Medulla oblongata (tissue), 1 donor: ENCODE results near the gene ENGASE.

ENCODE experiments used
- DNase-seq: peaks from one replicate; pipeline ENCODE4 v3.0.0-alpha.2; 2015; ENCODE audit errors: extremely low spot score

ENGASE gene

DNA sequence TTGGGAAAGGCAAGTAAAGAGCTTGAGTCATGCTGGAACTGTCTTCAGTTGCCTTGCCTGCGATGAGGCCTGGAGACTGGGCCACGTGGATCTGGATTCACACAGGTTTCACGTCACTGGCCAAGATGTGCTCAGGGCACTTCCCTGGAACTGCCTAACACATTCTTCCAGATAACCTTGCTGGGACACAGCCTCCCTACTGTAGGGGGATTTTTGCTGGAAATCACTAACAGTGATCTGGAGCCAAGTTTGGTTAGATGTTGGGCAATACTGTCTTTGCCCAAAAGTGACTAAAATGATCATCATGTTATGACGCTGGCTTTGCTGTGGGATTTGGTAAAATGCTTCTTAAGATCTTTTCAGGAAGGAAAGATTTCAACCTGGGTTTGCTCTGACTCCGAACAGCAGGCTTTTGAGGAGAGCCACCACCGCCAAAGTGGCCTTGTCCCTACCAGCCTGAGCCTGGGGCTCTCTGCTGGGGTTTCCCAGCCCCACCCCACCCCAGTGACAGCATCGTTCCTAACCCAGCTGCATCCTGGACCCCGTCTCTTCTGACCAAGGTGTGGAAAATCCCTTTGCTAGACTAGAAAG is 36.0 kb upstream of the ENGASE start:
- no peak for DNase-seq

DNA sequence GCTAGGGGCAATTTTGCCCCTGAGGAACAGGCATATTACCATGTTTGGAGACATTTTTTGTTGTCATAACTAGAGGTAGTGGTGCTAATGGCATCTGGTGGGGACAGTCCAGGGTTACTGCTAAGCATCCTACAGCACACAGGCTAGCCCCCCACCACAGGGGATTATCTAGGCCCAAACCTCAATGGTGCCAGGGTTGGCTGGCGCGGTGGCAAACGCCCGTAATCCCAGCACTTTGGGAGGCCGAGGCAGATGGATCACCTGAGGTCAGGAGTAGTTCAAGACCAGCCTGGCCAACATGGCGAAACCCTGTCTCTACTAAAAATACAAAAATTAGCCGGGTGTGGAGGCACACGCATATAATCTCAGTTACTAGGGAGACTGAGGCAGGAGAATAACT is 35.5 kb upstream of the ENGASE start:
- no peak for DNase-seq

- DNase-seq, result no peak
Measured at GRCh38 chr17:79039886-79040285, 34.7 kb upstream of the ENGASE start.

DNA sequence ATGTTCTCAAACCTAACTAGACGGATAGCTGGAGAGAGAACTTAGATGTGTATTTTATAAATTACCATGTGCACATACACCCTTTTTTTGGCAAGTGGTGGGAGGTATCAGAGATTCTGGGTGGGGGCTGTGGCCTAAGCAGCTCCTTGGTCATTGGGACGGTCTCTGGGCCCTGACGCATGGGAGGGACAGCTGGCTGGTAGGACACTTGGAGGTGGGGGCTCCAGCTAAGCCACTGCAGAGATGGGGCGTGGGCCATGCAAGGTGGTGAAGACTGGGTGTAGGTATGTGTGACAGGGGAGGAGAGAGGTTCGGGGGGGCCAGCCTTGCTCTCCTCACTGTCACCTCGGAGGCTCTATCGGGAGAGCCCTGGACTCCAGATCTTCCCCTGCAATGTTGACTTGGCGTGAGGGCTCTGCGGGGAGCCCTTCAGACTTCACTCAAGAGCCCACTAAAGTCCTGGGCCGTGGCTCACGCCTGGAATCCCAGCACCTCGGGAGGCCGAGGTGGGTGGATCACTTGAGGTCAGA is 33.5 kb upstream of the ENGASE start:
- no peak for DNase-seq

DNA sequence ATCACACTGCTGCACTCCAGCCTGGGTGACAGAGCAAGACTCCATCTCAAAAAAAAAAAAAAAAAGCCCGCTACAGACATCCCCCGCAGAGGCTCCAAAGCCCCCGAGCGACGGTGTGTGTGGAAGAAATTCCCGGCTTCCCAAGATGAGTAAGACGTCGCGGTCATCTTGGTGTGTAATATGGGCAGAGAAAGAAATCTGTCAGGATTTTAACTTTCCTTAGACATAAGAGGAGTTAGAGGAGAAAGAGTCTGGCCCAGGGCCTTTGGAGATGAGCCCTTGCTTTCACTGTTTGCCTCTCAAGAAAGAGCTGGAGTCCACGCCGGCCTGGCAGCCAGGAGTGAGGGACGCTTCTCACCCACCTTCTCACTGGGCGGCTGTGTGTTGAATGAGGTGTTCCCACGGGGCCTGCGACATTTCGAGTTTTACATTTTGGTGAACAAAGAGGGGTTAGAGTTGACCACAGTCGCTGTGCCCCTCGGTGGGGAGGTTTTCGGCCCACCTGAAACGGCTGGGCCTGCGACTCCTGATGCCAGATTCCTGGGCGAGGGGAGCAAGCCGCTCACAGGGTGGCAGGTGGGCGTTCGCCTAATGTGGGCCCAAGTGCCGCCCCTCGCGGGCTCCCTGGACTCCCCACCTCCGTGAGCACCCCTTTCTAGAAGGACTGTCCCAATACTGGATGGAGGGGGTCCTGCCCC is 32.8 kb upstream of the ENGASE start:
- peak; percentile 40 for DNase-seq

DNA sequence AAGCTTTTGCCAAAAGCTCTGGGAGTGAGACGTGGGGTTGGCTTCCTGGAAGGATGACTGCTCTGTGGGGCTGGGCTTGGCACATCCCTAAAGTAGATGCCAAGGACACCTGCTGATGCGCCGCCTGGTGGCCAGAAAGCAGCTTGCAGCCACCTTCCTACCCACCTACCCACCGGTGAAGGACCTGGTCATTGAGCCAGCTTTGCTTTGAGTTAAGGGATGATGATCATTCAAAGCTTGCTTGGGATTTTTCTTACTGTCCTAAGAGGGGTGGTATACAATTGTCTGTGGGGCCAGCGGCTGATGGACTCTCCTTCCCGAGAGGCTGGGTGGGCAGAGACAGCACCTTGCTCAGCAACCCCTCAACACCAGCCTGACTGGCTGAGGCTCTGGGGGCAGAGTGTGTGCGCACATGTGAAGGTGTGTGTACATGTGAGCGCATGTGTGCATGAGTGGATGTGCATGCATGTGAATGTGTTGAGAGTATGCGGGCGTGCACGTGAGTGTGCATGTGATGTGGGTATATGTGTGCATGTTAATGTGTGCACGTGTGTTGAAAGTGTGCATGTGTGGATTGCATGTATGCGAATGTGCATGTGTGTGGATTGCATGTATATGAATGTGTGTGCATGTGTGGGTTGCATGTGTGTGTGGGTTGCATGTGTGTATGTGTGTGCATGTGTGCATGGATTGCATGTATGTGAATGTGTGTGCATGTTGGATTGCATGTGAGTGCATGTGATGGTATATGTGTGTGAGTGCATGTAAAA is 32.0 kb upstream of the ENGASE start:
- no peak for DNase-seq

DNA sequence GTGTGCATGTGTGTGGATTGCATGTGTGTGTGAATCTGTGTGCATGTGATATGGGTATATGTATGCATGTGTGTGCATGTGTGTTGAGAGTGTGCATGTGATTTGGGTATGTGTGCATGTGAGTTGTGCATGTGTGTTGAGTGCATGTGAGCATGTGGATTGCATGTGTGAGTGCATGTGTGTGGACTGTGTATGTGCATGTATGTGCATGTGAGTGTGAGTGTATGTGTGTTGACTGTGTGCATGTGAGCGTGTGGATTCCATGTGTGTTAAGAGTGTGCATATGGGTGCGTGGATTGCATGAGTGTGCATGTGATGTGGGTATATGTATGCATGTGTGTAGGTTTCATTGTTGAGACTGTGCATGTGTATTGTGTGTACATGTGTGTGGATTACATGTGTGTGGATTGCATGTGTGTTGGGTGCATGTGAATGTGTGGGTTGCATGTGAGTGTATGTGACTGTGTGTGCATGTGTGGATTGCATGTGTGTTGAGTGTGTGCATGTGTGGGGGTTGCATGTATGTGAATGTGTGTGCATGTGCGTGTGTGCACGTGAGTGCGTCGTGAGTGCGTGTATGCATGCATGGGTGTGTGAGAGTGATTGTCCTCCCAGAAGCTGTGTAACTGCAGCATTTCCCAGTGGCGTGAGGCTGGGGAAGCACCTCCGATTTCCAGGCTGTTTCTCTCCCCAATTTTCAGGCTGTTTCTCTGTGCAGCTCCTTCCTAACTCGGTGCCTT is 31.3 kb upstream of the ENGASE start:
- DNase-seq, result no peak

GRCh38 chr17:79043931-79044320 is 30.7 kb upstream of the ENGASE start:
- no peak for DNase-seq

DNA sequence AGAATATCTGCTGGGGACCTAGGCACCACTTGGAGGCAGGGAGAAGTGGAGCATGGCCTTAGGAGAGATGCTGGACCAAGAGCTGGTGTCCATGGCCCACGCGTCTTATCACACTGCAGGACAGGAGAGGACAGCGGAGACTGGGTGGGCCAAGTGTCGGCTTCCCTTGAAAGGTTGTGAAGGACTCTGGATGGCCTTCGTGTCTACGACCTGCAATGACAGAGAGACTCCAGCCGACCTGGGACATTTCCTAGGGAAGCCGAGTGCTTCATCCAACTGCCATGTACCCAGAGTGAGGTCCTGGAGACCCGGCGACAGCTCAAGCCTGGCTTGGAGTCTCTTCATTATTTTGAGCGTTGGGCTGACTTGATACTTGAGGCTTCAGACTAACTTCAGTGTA is 30.2 kb upstream of the ENGASE start:
- DNase-seq, result no peak

DNA sequence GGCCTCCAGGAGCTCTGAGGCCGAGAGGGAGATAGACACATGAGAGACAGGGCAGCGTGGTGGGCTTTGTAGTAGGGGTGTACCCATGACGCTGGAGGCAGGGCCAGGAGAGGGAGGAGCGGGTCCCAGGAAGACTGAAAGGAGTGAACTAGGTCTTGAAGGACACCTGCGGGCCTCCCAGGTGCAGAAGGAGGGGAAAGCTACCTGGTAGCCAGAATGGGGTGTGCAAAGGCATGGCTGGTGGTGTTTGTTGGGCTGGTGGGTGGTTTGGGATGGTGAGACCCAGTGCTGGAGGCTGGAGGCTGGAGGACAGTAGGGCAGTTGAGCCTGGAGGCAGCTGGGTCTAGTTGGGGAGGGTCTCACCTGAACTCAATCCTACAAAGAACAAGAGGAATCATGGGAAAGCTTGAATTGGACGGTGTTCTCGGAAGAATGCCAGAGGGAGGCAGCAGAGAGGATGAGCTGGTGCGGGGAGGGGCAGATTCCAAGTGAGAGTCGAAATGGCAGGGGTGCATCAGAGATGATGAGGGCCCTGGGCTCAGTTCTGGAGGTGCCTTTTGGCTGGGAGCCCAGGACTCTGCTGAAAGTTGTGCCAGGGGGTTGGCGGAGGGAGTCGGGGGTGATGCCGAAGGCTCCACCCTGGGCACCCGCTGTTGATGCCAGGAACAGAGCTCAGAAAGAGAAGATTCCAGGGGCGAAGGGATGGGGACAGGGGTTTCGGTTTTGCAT is 29.5 kb upstream of the ENGASE start:
- DNase-seq, result no peak

GRCh38 chr17:79045842-79046196 is 28.8 kb upstream of the ENGASE start:
- DNase-seq, result peak; percentile 76

DNA sequence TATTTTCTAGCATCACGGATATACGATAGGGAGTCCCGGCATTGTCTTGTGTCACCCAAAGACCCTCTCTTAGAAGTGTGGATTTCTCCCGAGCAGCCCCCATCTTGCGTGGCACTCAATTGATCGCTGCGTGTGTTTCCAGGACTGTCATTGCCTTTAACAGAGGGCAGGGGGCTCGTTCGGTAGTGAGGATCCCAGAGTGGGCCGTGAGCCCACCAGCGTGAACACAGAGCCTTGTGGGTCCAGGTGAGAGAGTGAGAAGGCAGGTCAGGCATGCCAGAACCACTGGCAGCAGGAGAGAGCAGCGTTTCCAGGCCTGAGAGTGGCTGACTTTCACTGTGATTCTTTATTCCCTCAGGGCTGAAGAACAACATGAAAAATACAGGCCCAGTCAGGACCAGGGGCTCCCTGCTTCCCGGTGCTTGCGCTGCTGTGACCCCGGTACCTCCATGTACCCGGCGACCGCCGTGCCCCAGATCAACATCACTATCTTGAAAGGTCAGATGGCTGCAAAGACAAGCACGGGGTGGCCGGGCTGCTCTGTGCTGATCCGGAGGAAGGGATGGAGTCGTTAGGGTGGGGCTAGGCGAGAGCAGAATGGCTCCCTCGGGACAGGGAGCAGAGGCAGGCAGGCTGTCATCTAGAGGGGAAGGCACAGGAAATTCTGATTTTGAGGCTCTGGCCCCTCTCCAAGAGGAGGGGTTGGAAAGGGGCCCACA is 28.3 kb upstream of the ENGASE start:
- DNase-seq, result no peak

DNA sequence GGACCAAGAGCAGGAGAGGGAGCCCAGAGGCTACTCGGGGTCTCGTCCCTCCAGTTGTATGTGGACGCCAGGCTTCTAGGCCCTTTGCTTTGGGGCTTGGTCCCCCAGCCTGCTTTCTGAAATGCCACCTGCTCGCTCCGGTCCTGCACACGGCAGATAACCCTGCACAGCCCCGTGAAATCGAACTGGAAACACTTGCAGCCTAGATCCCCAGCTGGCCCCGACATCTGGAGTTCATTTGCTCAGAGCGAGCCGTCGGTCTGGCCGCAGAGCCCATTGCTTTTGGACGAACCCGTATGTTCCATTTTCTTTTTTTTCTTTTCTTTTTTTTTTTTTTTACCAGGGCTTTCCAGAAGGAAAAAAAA is 27.7 kb upstream of the ENGASE start:
- no peak for DNase-seq

GRCh38 chr17:79047291-79047920 is 27.2 kb upstream of the ENGASE start:
- no peak for DNase-seq

GRCh38 chr17:79047923-79048825 is 26.4 kb upstream of the ENGASE start:
- no peak for DNase-seq

DNA sequence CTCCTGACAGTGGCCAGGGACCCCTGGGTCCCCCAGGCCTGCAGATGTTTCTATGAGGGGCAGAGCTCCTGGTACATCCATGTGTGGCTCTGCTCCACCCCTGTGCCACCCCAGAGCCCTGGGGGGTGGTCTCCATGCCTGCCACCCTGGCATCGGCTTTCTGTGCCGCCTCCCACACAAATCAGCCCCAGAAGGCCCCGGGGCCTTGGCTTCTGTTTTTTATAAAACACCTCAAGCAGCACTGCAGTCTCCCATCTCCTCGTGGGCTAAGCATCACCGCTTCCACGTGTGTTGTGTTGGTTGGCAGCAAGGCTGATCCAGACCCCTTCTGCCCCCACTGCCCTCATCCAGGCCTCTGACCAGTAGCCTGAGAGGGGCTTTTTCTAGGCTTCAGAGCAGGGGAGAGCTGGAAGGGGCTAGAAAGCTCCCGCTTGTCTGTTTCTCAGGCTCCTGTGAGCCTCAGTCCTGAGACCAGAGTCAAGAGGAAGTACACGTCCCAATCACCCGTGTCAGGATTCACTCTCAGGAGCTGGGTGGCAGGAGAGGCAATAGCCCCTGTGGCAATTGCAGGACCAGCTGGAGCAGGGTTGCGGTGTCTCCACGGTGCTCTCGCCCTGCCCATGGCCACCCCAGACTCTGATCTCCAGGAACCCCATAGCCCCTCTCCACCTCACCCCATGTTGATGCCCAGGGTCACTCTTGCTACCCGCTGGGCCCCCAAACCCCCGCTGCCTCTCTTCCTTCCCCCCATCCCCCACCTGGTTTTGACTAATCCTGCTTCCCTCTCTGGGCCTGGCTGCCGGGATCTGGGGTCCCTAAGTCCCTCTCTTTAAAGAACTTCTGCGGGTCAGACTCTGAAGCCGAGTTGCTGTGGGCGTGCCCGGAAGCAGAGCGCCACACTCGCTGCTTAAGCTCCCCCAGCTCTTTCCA is 25.5 kb upstream of the ENGASE start:
- DNase-seq, result no peak

DNA sequence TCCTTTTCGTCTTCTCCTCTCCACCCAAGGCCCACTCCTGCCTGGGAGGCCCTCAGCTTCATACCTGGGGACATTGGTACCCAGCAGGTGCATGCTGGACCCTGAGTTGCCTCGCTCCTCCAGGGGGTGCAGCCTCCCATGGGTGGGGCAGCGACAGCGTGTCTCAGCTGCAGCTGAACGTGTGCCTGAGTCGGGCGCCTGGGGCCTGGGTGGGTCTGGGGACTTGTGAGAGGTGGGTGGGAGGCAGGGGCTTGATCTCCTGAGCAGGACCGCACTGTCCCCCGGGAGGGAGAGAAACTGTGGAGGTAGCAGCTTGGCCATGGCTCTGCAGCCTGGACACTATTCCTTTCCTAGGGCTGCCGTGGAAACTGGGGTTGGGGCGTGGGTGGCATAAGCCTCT is 24.8 kb upstream of the ENGASE start:
- no peak for DNase-seq

DNA sequence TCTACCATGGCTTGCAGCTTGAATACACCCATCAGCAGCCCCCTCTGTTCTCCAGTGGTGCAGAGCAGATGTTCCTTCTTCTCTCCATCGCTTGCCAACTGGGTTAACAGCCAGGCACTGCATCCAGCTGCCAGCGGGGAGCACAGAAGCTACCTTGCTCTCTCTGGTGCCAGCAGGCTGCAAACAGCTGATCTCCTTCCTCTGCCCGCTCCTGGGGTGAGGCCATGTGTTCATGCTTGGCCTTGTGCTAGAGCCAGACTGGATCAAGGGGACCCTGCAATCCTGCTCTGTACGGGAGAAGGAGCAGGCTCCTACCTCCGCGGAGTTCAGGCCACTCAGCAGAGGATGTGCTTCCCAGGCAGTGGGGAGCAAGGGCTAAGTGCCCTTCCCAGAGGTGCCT is 24.1 kb upstream of the ENGASE start:
- no peak for DNase-seq
